Measurements from ENCODE around the gene CD300A. TPM values are rescaled to one million over a fixed set of nuclear protein-coding genes. Genes with fewer than 3 reads are reported as not detected.

CD300A gene
- total and polyA plus RNA-seq, 12 donors = 0.38 to 13.1 (median 1.4) TPM

DNA sequence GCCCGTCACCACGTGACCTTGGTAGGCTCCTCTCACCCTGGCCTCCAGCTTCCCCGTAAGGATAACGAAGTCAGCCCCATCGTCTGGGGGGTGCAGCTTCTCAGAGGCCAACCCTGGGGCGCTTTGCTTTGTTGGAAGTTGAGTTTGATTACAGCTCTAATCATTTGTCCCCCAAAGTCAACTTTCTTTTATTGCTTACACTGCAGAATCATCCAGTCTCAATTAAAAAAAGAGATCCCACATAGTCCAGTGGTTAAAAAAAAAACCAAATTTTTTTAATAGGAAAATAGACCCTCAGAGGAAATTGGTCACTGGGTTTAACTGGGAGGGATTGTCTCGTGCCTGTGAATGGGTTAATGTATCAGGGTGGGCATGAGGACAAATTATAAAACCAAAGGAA, 42.3 kb upstream of the CD300A start:
- Histone ChIP-seq H3K4me3 (no peak overlapping the region), H3K27ac (peak overlapping the region in 9 of 10 donors; percentile 21 to 83 (median 69)), H3K9me3 (no peaks in the 10 kb centered on the region), H3K4me1 (peaks cover 6 to 37% (median 19%) of the 10 kb centered on the region in 9 donors), H3K36me3 (no peaks in the 10 kb centered on the region), H3K27me3 (peaks cover 0 to 8% (median 0%) of the 10 kb centered on the region in 7 donors)
- TF ChIP-seq, protein P1, sequence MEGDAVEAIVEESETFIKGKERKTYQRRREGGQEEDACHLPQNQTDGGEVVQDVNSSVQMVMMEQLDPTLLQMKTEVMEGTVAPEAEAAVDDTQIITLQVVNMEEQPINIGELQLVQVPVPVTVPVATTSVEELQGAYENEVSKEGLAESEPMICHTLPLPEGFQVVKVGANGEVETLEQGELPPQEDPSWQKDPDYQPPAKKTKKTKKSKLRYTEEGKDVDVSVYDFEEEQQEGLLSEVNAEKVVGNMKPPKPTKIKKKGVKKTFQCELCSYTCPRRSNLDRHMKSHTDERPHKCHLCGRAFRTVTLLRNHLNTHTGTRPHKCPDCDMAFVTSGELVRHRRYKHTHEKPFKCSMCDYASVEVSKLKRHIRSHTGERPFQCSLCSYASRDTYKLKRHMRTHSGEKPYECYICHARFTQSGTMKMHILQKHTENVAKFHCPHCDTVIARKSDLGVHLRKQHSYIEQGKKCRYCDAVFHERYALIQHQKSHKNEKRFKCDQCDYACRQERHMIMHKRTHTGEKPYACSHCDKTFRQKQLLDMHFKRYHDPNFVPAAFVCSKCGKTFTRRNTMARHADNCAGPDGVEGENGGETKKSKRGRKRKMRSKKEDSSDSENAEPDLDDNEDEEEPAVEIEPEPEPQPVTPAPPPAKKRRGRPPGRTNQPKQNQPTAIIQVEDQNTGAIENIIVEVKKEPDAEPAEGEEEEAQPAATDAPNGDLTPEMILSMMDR (IDR thresholded peaks at IDR 0.05) = no peak
- WGBS, 2 donors = 93 to 96% methylated on average over 7 of the region's 7 CpGs
- no peak for ATAC-seq
- intact Hi-C loops (cut with DNase I) = loop anchor here in 1 of 10 donors (5.0 kb wide), 1 partner anchor 37 kb away; no protein-coding TSS in a partner anchor
- no peak for DNase-seq

DNA sequence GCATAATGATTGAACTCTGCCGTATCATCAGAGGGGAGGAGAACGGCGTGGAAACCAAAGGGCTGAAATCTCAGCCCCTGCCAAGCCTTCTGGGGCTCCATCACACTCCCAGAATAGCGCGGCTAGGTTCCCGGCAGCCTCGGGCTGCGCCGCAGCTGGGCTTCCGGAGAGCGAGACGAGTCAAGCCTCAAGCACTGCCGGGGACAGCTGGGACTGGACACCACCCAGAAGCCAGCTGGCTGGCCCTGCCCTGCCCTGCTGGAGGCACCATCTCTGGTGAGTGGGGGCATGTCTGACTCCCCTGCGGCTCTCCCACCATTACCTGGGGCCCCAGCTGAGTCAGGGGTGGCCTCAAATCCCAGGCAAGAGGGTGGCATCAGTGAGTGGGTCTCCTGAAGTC, 41.8 kb upstream of the CD300A start:
- WGBS, 2 donors = 56 to 57% methylated on average over 14 of the region's 14 CpGs
- TF ChIP-seq, protein P1 (IDR thresholded peaks at IDR 0.05) = no peak
- Histone ChIP-seq H3K9me3 (no peaks in the 10 kb centered on the region), H3K36me3 (no peaks in the 10 kb centered on the region), H3K27ac (peak overlapping the region in 9 of 10 donors; percentile 53 to 83 (median 69)), H3K4me3 (peak overlapping the region in 7 of 10 donors; percentile 10 to 32 (median 24)), H3K4me1 (peaks cover 6 to 42% (median 20%) of the 10 kb centered on the region in 9 donors), H3K27me3 (peaks cover 0 to 13% (median 0%) of the 10 kb centered on the region in 7 donors)
- ATAC-seq = peak; percentile 72 to 91 (median 86)
- DNase-seq = peak; percentile 51 to 70
- intact Hi-C loops (cut with DNase I) = loop anchor here in 3 of 10 donors (5.0 kb wide), 2 partner anchors 37 to 42 kb away; no protein-coding TSS in a partner anchor

DNA sequence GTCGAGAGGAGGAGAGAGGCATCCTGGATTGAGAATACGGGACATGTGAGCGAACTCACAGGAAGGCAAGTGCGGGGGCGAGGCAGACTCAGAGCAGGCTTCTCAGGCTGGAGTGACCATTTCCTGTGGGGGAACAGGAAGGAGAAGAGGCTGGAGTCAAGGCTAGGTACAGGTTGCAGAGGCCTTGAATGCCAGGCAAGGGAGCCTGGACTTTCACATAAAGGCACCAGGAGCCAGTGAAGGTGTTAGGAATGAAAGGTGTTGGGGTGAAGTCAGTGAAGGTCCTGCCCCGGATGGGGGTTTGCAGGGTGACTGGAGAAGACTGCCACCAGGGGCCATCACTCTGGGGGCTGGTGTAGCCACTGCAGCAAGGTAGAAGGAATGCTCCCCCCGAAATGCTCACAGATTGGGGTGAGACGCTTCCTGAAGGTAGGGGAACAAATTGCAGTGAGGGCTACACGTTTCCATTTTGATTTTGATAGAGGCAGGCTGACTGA, 39.8 kb upstream of the CD300A start:
- Histone ChIP-seq H3K27me3 (peaks cover 0 to 32% (median 0%) of the 10 kb centered on the region in 7 donors), H3K9me3 (no peaks in the 10 kb centered on the region), H3K4me1 (peaks cover 8 to 53% (median 33%) of the 10 kb centered on the region in 9 donors), H3K36me3 (no peaks in the 10 kb centered on the region), H3K27ac (peak overlapping the region in 9 of 10 donors; percentile 63 to 90 (median 76)), H3K4me3 (no peak overlapping the region)
- WGBS, 2 donors = 66 to 70% methylated on average over 9 of the region's 9 CpGs
- DNase-seq (no peak), ATAC-seq (no peak)
- intact Hi-C loops (cut with DNase I) = loop anchor here in 2 of 10 donors (5.0 kb wide), 1 partner anchor 44 kb away; no protein-coding TSS in a partner anchor
- TF ChIP-seq, protein P1 (IDR thresholded peaks at IDR 0.05) = no peak

DNA sequence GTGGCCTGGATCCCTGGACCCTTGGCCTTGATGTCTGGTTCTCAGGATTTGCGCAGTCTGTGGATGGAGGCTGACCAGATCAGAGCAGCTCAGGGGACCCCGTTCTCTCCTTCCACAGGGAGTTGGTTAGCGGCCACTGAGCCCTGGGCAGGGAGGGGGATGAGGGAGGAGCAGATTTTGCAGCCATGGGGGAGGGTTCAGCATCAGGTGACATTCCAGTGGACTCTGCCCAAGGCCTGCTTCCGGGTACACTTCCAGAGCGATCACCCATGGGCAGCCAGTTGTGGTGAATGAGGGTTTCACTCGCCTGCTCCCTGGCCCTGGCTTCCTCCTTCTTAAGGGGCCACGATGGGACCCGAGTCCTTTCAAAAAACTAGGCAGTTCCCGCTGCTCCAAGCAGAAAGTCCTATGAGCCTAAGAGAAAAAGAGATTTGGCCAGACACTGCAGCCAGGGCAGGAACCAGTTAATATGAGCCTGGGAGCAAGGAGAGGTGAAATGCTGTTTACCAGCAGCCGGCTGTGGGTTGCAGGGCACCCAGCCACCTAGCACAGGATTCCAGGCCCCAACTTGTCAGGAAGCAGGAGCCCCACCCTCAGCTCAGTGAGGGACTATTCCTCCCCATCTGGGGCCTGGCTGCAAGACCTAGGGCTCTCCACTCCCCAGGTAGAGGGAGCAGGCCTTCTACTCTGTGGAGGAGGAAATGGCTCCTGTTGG, 39.2 kb upstream of the CD300A start:
- Histone ChIP-seq H3K4me1 (peaks cover 8 to 59% (median 37%) of the 10 kb centered on the region in 9 donors), H3K27me3 (peaks cover 0 to 38% (median 0%) of the 10 kb centered on the region in 7 donors), H3K4me3 (no peak overlapping the region), H3K9me3 (no peaks in the 10 kb centered on the region), H3K36me3 (no peaks in the 10 kb centered on the region), H3K27ac (peak overlapping the region in 9 of 10 donors; percentile 63 to 90 (median 76))
- intact Hi-C loops (cut with DNase I) = loop anchor here in 2 of 10 donors (5.0 kb wide), 1 partner anchor 45 kb away; no protein-coding TSS in a partner anchor
- peak in 1 of 2 donors; percentile 51 for DNase-seq
- TF ChIP-seq, protein P1 (IDR thresholded peaks at IDR 0.05) = no peak
- WGBS, 2 donors = 51 to 54% methylated on average over 10 of the region's 10 CpGs
- ATAC-seq = peak in 5 of 8 donors; percentile 26 to 40 (median 28)
